ENCODE results near the gene C1RL. TPM values are rescaled to one million over a fixed set of nuclear protein-coding genes. Genes with fewer than 3 reads are reported as not detected.
A peak's percentile ranks its signal among the peaks of the same experiment; 100 is the strongest.

Gene C1RL
- polyA plus RNA-seq, 3 donors: 34.0 to 47.8 (median 35.1) TPM

- no peak for DNase-seq (ENCODE audit: extremely low read depth in 1 of 11, low read depth in 9 of 11, low spot score in 4 of 11)
These were observed 33.9 kb upstream of the C1RL start for GRCh38 chr12:7142809-7143465.

GRCh38 chr12:7142056-7142644 lies 33.1 kb upstream of the C1RL start:
- DNase-seq (ENCODE audit: extremely low read depth in 1 of 11, low read depth in 9 of 11, low spot score in 4 of 11): no peak

DNA sequence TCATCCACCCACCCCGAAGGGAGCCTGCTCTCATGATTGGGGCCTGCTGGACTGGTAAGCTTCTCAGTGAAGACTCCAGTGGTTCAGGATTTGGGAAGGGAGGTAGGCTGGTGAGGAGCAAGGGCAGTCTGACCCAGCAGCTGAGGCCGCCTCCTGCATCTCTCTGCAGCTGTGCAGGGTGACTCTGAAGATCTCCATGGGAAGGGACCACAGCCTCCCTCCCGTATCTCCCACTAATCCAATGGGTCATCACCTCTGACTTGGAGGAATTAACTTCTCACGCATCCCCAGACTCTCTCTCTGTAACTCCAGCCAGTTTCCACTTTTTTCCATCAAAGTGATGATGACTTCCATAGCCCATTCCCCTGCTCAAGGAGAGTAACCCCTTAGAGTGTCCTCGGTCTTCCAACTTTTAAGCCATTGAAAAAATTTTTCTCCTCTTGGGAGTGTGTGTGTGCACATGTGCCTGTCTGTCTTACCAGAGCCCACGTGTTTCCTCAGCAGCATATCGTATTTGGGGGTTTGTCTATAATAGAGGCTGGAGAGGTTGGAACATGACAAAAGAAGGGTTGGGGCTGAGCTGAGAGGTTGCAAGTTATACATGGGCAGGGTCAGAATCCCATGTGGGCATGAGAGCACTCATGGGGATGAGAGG lies 32.5 kb upstream of the C1RL start:
- no peak for DNase-seq (ENCODE audit: extremely low read depth in 1 of 11, low read depth in 9 of 11, low spot score in 4 of 11)

- no peak for DNase-seq (ENCODE audit: extremely low read depth in 1 of 11, low read depth in 9 of 11, low spot score in 4 of 11)
These were observed 30.2 kb upstream of the C1RL start for GRCh38 chr12:7139200-7139599.

- no peak for DNase-seq (ENCODE audit: extremely low read depth in 1 of 11, low read depth in 9 of 11, low spot score in 4 of 11)
These were observed 28.9 kb upstream of the C1RL start for GRCh38 chr12:7137908-7138307.

DNA sequence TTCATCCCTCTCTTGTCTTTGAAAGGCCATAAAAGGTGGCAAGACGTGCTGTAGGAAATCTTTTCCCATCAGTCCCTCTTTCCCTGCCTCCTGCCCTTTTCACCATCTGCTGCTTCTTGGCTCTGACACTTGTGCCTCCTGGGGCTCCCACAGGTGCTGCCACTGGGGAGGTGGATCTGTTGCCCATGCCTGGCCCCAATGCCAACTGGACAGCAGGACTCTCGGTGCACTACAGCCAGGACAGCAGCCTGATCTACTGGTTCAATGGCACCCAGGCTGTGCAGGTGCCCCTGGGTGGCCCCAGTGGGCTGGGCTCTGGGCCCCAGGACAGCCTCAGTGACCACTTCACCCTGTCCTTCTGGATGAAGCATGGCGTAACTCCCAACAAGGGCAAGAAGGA lies 27.7 kb upstream of the C1RL start:
- no peak for DNase-seq (ENCODE audit: extremely low read depth in 1 of 11, low read depth in 9 of 11, low spot score in 4 of 11)

GRCh38 chr12:7136071-7136470 lies 27.1 kb upstream of the C1RL start:
- no peak for DNase-seq (ENCODE audit: extremely low read depth in 1 of 11, low read depth in 9 of 11, low spot score in 4 of 11)

DNA sequence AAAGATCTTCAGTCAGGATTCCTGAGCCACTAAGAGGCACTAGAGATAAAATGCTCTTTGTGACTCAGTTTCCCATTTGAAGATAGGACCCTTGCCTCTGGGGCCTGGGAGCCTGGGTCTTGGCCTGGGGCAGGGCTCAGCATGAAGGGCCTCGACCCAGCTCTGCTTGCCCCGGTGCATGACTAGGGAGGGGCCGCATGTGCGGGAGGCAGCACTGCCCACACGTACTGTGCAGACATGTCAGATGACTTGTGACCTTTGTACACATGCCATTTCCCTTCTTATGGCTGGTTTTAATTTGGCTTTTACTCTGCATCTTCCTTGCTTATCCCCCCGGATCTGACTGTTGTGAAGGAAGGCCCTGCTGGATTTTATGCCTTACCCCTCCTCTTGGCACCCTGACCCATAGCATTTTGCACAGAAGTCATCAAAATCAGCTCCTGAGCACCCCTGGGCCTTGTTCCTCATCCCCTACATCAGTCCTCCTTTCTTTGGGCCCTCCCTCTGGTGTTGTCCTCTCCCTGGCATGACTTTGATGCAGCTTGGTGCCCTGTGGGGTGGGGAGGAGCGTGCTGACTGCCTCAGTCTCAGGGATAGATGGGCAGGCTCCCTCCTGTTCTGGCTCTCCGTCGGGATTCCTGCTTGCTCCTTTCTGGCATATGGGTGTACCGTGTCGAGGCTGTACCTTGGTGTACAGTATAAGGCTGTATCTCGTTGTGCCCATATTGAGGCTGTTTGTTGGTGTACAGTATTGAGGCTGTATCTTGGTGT lies 25.6 kb upstream of the C1RL start:
- no peak for DNase-seq (ENCODE audit: extremely low read depth in 1 of 11, low read depth in 9 of 11, low spot score in 4 of 11)

GRCh38 chr12:7131502-7131866 lies 22.5 kb upstream of the C1RL start:
- DNase-seq (ENCODE audit: extremely low read depth in 1 of 11, low read depth in 9 of 11, low spot score in 4 of 11): no peak

- peak in 1 of 11 donors; percentile 68 for DNase-seq (ENCODE audit: extremely low read depth in 1 of 11, low read depth in 9 of 11, low spot score in 4 of 11)
These were observed 21.9 kb upstream of the C1RL start for GRCh38 chr12:7130701-7131501.

DNA sequence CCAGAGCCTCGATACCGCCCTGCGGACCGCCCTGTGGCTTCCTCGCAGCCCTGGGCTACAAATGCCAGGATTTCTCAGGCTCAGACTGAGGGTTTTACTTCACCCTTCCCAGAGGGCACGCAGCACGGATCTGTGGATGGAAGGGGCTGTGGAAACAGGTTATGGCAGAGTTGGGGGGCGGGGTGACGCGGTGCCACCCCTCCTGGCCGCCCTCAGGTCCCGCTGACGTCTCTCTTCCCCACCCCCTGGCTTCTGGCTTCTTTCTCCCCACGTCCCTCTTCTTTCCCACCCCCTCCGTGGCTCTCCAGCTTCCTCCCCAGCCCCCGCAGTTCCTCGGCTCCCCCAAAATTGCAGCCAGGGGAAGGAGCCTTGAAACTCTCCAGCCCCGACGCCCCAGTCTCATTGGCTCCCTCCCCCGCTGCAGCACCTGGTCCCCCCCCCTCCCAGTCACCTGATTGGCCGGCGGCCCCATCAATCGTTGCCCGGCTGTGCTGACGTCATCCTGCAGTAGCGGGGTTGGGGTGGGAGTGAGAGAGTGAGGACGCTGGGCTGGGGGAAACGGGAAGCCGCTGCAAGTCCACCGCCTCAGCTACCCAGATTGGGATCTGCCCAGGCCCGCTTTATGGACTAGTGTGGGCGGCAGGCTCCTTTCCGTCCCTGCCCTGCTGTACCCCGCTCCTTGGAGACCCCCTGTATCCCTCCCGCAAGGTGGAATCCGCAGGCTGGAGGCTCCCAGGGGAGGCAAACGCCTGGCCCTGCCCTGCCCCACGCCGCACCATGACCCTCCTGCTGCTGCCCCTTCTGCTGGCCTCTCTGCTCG lies 21.1 kb upstream of the C1RL start, which contains the start of gene CLSTN3:
Gene CLSTN3, plus strand, starts transcription at position 500 of the 820 bp plus-strand sequence. Its CDS starts 278 bp downstream, at position 778.
- peak in 9 of 11 donors; percentile 68 to 86 (median 81) for DNase-seq (ENCODE audit: extremely low read depth in 1 of 11, low read depth in 9 of 11, low spot score in 4 of 11)

GRCh38 chr12:7129287-7129871 lies 20.4 kb upstream of the C1RL start:
- DNase-seq (ENCODE audit: extremely low read depth in 1 of 11, low read depth in 9 of 11, low spot score in 4 of 11): no peak

GRCh38 chr12:7128681-7129286 lies 19.8 kb upstream of the C1RL start, which contains the start of gene RBP5:
TSS of gene RBP5 (minus strand) at chr12:7128889. CDS start at chr12:7128775, 114 bp downstream.
- DNase-seq (ENCODE audit: extremely low read depth in 1 of 11, low read depth in 9 of 11, low spot score in 4 of 11): no peak

DNA sequence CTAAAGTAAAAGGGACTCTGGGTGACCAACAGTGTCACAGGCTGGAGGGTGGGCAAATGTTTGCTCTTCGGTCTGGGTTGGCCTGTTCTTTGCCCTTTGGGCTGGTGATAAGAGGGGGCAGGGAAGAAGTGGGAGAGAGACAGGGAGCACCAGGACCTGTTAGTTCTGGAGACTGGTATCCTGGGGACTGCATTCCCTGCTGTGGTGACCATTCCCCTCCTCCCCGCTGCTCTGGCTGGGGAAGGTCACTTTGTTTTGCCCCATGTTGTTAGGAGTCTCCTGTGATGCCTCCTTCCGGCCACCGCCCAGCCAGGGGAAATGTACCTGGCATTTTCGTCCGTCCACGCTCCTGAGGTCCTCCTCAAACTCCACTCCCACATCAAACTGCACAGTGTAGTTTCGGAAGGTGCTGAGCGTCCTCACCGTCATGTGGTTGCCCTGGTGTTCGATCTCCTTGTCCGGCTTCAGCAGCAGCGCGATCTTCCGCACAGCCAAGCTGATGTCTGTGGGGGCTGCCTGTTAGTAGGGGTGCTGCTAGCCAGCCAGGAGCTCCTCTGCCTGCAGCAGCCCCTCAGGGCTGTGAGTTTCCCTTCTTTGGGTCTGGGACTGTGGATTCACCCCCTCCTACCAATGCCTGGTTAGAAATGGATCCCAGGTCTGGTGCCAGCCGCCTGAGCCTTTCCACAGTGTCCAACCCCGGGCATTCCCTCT lies 19.1 kb upstream of the C1RL start:
- DNase-seq (ENCODE audit: extremely low read depth in 1 of 11, low read depth in 9 of 11, low spot score in 4 of 11): no peak

GRCh38 chr12:7125632-7126227 lies 16.7 kb upstream of the C1RL start:
- no peak for DNase-seq (ENCODE audit: extremely low read depth in 1 of 11, low read depth in 9 of 11, low spot score in 4 of 11)

GRCh38 chr12:7123806-7124522 lies 14.9 kb upstream of the C1RL start:
- peak in 2 of 11 donors; percentile 46 to 81 for DNase-seq (ENCODE audit: extremely low read depth in 1 of 11, low read depth in 9 of 11, low spot score in 4 of 11)

Measured in renal cortex interstitium (tissue), 11 donors.